Measurements from ENCODE around the gene NGEF.

GRCh38 chr2:232920760-232921159 is 92.3 kb downstream of the NGEF start:
- TF ChIP-seq EZH2 (IDR thresholded peaks at IDR 0.05; ENCODE audit: borderline replicate concordance, low read length) (no peak), CTCF (IDR thresholded peaks at IDR 0.05; ENCODE audit: low read length) (no peak)

All from OCI-LY1 (cell line).